CD4-positive, alpha-beta T cell treated with Interferon gamma for 1 hour (primary cell): ENCODE measurements around the gene CWF19L1.
"Not testable (repeated sequence)": the region's sequence is repeated elsewhere in the genome, so short reads cannot be mapped to it uniquely, and the experiment has no call there.

Experiments
- DNase-seq: peaks from one replicate; pipeline ENCODE4 v3.0.0-alpha.2; 2020

CWF19L1 gene

GRCh38 chr10:100267239-100268104, at the start of gene CWF19L1:
TSS of gene CWF19L1 (minus strand) at chr10:100267638. CDS start at chr10:100267593, 45 bp downstream.
- peak; percentile 74 for DNase-seq

DNA sequence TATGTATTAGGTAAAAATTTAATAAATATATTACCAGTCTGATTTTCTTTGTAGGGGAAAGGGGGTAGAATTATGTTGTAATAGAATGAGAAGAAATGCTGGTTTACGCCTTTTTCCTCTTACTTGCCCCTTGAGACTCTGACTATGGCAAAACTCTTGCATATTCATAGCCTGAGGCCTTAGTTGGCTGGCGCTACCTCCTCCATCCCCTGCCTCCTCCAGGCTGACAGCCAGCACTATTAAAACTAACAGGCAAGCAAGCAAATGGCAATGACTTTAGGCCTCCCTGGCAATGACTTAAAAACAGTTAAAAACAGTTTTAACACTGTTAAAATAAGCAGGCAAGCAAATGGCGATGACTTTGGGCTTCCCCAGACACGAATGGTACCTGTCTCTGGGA, 48.2 kb upstream of the CWF19L1 start:
- no peak for DNase-seq

- no peak for DNase-seq
Measured at GRCh38 chr10:100311298-100311697, 43.9 kb upstream of the CWF19L1 start.

GRCh38 chr10:100307684-100308083, 40.2 kb upstream of the CWF19L1 start:
- DNase-seq, result no peak

- no peak for DNase-seq
Measured at GRCh38 chr10:100306861-100307260, 39.4 kb upstream of the CWF19L1 start.

- DNase-seq, result no peak
Measured at GRCh38 chr10:100304414-100304813, 37.0 kb upstream of the CWF19L1 start.

GRCh38 chr10:100303724-100304319, 36.4 kb upstream of the CWF19L1 start:
- DNase-seq, result no peak

GRCh38 chr10:100301123-100301522, 33.7 kb upstream of the CWF19L1 start:
- DNase-seq, result not testable (repeated sequence)

- DNase-seq, result no peak
Measured at GRCh38 chr10:100297242-100297641, 29.8 kb upstream of the CWF19L1 start.

GRCh38 chr10:100293066-100293465, 25.6 kb upstream of the CWF19L1 start:
- DNase-seq, result no peak

DNA sequence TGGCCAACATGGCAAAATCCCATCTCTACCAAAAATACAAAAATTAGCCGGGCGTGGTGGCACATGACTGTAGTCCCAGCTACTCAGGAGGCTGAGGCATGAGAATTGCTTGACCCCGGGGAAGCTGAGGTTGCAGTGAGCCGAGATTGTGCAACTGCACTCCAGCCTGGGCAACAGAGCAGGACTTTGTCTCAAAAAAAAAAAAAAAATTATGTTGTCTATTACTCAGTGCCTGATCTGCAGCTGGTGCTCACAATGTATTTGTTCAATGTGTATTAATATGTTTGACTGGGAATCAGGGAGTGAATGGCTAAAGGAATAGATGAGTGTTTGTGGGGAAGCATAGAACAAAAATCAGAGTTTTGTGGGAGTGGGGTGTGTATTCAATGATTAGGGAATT, 24.9 kb upstream of the CWF19L1 start:
- peak; percentile 28 for DNase-seq

- DNase-seq, result no peak
Measured at GRCh38 chr10:100291356-100291755, 23.9 kb upstream of the CWF19L1 start.

GRCh38 chr10:100289641-100290040, 22.2 kb upstream of the CWF19L1 start:
- DNase-seq, result no peak

DNA sequence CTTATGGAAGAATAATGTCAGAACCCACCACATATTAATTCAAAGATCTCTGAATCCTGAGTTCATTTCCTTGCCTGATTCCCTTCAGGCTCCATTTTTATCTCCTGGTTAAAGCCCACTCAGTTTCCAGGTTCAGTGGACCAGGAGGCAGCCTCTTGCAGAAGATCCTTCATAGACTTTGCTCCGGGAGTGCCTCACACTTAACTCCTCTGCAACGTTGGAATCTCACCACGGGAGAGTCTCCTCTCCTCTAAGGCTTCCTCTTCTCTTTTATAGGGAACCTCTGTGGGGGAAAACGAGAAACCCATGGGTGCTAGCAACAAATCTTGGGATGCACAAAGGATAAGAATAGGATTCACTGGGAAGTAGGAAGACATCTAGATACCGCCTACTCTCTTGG, 20.8 kb upstream of the CWF19L1 start:
- no peak for DNase-seq

GRCh38 chr10:100287756-100288155, 20.3 kb upstream of the CWF19L1 start:
- no peak for DNase-seq

- peak; percentile 86 for DNase-seq
Measured at GRCh38 chr10:100286051-100287033, 18.9 kb upstream of the CWF19L1 start, which contains the start of gene BLOC1S2. TSS of gene BLOC1S2 (minus strand) at chr10:100286680. CDS start at chr10:100286659, 21 bp downstream.

GRCh38 chr10:100285326-100285725, 17.9 kb upstream of the CWF19L1 start:
- DNase-seq, result not testable (repeated sequence)

DNA sequence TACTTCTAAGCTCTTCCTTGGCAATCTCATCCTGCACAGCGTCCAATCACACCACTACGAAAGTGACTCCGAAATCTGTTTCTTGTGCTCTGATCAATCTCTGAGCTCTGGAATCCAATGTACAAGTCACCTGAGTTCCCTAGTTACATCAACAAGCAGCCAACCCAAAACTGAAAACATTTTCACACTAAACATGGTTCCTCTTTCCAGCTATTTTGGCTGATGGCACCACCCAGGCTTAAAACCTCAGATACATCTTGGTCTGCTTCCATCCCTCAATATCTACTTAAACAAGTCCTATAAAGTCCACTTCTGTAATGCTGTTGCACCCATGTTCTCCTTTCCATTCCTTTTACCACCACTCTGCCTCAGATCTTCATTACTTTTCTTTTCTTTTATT, 15.5 kb upstream of the CWF19L1 start:
- peak; percentile 3 for DNase-seq

DNA sequence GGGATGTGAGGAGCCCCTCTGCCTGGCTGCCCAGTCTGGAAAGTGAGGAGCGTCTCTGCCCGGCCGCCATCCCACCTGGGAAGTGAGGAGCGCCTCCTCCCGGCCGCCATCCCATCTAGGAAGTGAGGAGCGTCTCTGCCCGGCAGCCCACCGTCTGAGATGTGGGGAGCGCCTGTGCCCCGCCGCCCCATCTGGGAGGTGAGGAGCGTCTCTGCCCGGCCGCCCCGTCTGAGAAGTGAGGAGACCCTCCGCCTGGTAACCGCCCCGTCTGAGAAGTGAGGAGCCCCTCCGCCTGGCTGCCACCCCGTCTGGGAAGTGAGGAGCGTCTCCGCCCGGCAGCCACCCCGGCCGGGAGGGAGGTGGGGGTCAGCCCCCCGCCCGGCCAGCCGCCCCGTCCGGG, 9.5 kb upstream of the CWF19L1 start:
- DNase-seq, result not testable (repeated sequence)

DNA sequence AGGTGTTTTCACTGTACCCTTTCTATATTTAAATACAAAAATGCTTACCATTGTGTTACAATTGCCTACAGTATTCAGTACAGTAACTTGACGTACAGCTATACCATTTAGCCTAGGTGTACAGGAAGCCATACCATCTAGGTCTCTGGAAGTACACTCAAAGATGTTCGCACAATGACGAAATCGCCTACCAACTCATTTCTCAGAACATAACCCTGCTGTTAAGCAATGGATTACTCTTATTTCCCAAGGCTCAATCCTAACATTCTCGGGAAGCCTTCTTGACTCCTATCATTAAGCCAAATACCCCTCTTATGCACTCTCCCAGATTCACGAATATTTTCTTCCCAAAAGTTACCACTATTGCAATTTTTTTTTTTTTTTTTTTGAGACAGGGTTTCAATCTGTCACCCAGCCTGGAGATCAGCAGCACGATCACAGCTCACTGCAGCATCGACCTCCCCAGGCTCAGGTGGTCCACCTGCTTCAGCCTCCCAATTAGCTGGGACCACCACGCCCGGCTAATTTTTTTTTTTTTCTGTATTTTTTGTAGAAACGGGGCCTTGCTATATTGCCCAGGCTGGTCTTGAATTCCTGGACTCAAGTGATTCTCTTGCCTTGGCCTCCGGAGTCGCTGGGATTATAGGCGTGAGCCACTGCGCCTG, 1.5 kb downstream of the CWF19L1 start:
- no peak for DNase-seq

- no peak for DNase-seq
Measured at GRCh38 chr10:100254191-100254590, 13.2 kb downstream of the CWF19L1 start.

DNA sequence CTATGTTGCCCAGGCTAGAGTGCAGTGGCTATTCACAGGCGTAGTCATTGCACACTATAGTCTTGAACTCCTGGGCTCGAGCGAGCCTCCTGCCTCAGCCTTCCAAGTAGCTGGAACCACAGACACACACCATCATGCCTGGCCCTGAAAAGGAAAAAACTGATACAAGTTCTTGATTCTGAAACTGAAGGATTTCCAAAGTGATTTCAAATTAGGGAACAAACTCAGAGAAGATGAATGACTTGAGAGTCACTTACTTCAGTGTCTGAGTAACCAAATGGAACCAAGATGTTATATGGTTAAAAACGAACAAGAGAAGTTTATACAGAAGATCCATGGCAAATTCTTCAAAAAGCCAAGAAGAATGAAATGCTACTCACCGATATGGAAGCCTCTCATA, 14.4 kb downstream of the CWF19L1 start:
- no peak for DNase-seq
